NCI-H1930 (cell line): ENCODE data around the gene PRKACG.
"Not testable (repeated sequence)": the region's sequence is repeated elsewhere in the genome, so short reads cannot be mapped to it uniquely, and the experiment has no call there.

ENCODE experiments used
- DNase-seq, 2 experiments: peaks; one replicate each; lab custom pipeline; 2025; lab: John Stamatoyannopoulos, UW

Gene PRKACG

GRCh38 chr9:69023650-69024049 is 9.7 kb upstream of the PRKACG start:
- DNase-seq: no peak

GRCh38 chr9:69020301-69021145 is 6.6 kb upstream of the PRKACG start:
- DNase-seq: no peak

GRCh38 chr9:69019808-69020207 is 5.9 kb upstream of the PRKACG start:
- no peak for DNase-seq

GRCh38 chr9:69018737-69019136 is 4.8 kb upstream of the PRKACG start:
- no peak for DNase-seq

- DNase-seq: no peak
Observed at GRCh38 chr9:69016191-69017096, 2.5 kb upstream of the PRKACG start.

- DNase-seq: no peak
Observed at GRCh38 chr9:69013382-69013727, 558 bp downstream of the PRKACG start.

- no peak for DNase-seq
Observed at GRCh38 chr9:69012696-69013381, 1.1 kb downstream of the PRKACG start.

- no peak for DNase-seq
Observed at GRCh38 chr9:69009708-69010107, 4.2 kb downstream of the PRKACG start.

GRCh38 chr9:69004836-69005235 is 9.1 kb downstream of the PRKACG start:
- no peak for DNase-seq

- no peak for DNase-seq
Observed at GRCh38 chr9:69003051-69003450, 10.9 kb downstream of the PRKACG start.

- DNase-seq: no peak
Observed at GRCh38 chr9:69001921-69002320, 12.0 kb downstream of the PRKACG start.

- DNase-seq: peak; percentile 48 to 57
Observed at GRCh38 chr9:68999393-69000105, 14.4 kb downstream of the PRKACG start.

GRCh38 chr9:68998812-68999211 is 15.1 kb downstream of the PRKACG start:
- no peak for DNase-seq

- no peak for DNase-seq
Observed at GRCh38 chr9:68998385-68998784, 15.5 kb downstream of the PRKACG start.

- DNase-seq: no peak
Observed at GRCh38 chr9:68997666-68998065, 16.2 kb downstream of the PRKACG start.

- no peak for DNase-seq
Observed at GRCh38 chr9:68996462-68996861, 17.5 kb downstream of the PRKACG start.

- no peak for DNase-seq
Observed at GRCh38 chr9:68995776-68996175, 18.1 kb downstream of the PRKACG start.

- DNase-seq: no peak
Observed at GRCh38 chr9:68991457-68991856, 22.5 kb downstream of the PRKACG start.

GRCh38 chr9:68986949-68987348 is 27.0 kb downstream of the PRKACG start:
- not testable (repeated sequence) for DNase-seq

GRCh38 chr9:68983522-68984424 is 30.1 kb downstream of the PRKACG start:
- DNase-seq: no peak

- no peak for DNase-seq
Observed at GRCh38 chr9:68983008-68983411, 30.9 kb downstream of the PRKACG start.
